Sigmoid colon (tissue), 4 donors: ENCODE data around the gene CD200.

Source experiments
- EP300 ChIP-seq, 4 donors: sonication (generic); formaldehyde crosslinking; IDR thresholded peaks; one replicate each; pipeline ENCODE4 v1.6.1; 2017; ENCODE audit warnings: antibody characterized with exemption in 4 of 4
- POLR2A ChIP-seq, 2 donors: fragments of 450-650 bp; IDR thresholded peaks; one replicate each; pipeline ENCODE4 v1.6.1; 2016; ENCODE audit warnings: antibody characterized with exemption in 2 of 2, mild to moderate bottlenecking in 2 of 2, moderate library complexity in 2 of 2
- TF ChIP-seq, protein P1 (sequence below), 4 experiments: fragments of 450-650 bp in 3 of 4; fragments of 200-600 bp in 1 of 4; IDR thresholded peaks; one replicate each; pipeline ENCODE4 v1.5.1; 2016 to 2019; ENCODE audit warnings: antibody characterized with exemption in 4 of 4, mild to moderate bottlenecking in 3 of 4, moderate library complexity in 2 of 4

- TF ChIP-seq, protein P1, sequence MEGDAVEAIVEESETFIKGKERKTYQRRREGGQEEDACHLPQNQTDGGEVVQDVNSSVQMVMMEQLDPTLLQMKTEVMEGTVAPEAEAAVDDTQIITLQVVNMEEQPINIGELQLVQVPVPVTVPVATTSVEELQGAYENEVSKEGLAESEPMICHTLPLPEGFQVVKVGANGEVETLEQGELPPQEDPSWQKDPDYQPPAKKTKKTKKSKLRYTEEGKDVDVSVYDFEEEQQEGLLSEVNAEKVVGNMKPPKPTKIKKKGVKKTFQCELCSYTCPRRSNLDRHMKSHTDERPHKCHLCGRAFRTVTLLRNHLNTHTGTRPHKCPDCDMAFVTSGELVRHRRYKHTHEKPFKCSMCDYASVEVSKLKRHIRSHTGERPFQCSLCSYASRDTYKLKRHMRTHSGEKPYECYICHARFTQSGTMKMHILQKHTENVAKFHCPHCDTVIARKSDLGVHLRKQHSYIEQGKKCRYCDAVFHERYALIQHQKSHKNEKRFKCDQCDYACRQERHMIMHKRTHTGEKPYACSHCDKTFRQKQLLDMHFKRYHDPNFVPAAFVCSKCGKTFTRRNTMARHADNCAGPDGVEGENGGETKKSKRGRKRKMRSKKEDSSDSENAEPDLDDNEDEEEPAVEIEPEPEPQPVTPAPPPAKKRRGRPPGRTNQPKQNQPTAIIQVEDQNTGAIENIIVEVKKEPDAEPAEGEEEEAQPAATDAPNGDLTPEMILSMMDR (IDR thresholded peaks at IDR 0.05): no peak
- no peak for TF ChIP-seq EP300 (IDR thresholded peaks at IDR 0.05)
- no peak for TF ChIP-seq POLR2A (IDR thresholded peaks at IDR 0.05)
These were observed 29.8 kb upstream of the CD200 start for GRCh38 chr3:112302881-112303763.
